ENCODE results near the gene PLCB1. TPM values are rescaled to one million over a fixed set of nuclear protein-coding genes. Genes with fewer than 3 reads are reported as not detected.

PLCB1 gene
- total RNA-seq, 1 donor: 46.5 TPM

- DNase-seq (ENCODE audit: low read depth): peak; percentile 7
- no peak for TF ChIP-seq CTCF (IDR thresholded peaks at IDR 0.05; ENCODE audit: insufficient read depth, low read length)
- H3K4me3 ChIP-seq (ENCODE audit: low read depth, low read length): no peak overlapping the region
Observed at GRCh38 chr20:8530022-8530421, 398.0 kb downstream of the PLCB1 start.

- no peak for DNase-seq (ENCODE audit: low read depth)
- no peak overlapping the region for H3K4me3 ChIP-seq (ENCODE audit: low read depth, low read length)
- TF ChIP-seq CTCF (IDR thresholded peaks at IDR 0.05; ENCODE audit: insufficient read depth, low read length): no peak
Observed at GRCh38 chr20:8532169-8532568, 400.1 kb downstream of the PLCB1 start.

DNA sequence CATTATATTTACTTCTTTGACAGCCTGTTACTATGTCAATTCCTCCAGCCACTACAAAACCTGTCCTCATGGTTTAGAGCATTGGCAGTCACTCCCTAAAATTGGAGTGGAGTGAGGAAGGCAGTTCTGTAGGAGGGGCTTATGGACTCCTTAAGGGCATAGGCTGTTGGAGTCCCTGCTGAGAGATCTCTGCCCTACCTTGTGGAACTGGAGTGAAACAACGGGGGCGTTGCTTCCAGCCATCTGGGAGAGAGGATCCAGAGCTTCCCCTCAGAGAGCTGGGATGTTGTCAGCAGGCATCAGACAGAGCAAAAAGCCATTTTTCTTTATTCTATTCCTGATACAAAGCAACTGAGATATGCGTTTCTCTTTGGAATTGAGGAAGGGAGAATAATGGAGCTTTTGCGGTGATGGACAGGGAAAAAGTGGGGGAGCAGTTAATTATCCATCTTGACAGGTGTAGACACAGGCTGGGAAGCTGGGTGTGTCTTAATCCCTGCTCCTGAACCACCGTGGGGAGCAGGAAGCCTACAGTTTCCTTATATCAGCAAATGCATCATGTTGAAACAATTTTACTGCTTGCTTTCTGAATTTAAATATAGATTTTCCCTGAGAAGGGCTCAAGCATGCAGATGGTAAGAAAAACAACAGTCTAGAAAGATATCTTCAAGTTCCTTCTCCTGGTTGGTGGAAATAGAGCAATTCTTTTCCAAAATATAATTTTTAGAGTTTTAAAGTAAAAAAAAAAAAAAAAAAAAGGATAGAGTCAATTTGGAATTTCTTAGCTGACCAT is 402.5 kb downstream of the PLCB1 start:
- no peak overlapping the region for H3K4me3 ChIP-seq (ENCODE audit: low read depth, low read length)
- DNase-seq (ENCODE audit: low read depth): no peak
- no peak for TF ChIP-seq CTCF (IDR thresholded peaks at IDR 0.05; ENCODE audit: insufficient read depth, low read length)

DNA sequence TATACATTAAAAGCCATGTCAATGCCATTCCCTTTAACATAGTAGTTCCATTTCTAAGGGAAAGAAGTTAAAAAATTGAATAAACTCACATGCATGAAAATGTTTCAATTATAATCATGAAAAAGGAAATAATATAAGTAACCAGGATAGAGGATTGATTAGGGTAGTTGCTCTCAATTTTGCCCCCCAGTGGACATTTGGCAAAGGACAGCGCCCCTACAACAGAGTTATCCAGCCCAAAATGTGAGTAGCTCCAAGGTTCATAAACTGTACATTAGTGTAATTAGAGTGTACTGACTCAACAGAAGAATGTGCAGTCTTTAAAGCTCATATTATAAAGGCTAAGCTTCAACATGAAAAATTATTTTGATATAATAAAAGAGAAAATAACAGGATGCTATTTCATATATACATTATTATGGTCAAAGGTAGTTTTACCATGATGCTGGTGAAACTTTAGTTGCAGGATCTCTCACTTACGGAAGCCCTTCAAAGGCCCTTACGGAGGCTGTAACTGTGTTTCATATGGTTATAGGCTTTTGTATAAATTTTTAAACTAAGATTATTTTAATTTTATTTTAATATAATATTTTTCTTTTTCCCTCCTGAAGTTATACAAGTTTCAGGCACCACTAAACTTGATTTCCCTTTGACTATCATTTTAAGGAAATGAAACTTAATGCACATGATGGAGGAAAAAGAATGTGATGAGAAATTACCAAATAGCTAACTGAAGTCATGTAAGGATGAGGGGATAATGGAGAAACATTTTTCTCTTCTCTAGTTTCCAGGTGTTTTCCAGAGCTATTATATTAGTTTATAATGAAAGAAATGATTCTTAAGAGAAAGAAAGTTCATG is 403.6 kb downstream of the PLCB1 start:
- no peak overlapping the region for H3K4me3 ChIP-seq (ENCODE audit: low read depth, low read length)
- TF ChIP-seq CTCF (IDR thresholded peaks at IDR 0.05; ENCODE audit: insufficient read depth, low read length): peak; percentile 66
- peak; percentile 24 for DNase-seq (ENCODE audit: low read depth)

DNA sequence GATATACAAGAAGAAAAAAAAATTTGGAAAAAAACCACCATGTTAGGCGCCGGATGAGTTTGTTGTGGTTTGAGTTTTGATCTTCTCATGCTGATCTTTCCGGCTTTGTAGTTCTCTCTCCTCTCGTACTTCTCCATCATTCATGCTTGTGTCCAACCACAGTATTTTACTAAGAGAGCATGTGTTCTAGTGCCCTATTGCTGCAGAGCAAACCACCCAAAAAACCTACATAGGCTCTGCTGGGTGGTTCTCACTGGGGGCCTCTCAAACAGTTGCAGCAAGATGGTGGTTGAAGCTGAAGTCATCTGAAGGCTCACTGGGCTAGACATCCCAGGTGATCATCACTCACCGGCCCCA is 404.2 kb downstream of the PLCB1 start:
- no peak for DNase-seq (ENCODE audit: low read depth)
- TF ChIP-seq CTCF (IDR thresholded peaks at IDR 0.05; ENCODE audit: insufficient read depth, low read length): no peak
- no peak overlapping the region for H3K4me3 ChIP-seq (ENCODE audit: low read depth, low read length)

DNA sequence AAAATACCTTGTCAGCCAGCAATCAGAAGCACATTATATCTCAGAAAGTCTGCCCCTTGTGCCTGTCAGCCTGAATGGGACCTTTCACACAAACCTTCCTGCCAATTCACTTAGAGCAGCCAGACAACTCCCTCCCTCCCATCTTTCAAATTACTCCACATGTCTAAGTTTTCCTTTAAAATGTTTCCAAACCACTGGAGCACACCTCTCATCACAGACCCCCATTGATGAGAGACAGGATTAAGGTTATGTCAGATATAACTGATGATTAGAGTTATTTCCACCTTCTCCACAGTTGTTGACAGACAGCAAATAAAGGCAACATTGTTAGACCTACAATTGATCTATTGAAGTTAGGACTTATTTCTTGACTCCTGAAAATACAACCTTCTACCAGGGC is 408.4 kb downstream of the PLCB1 start:
- DNase-seq (ENCODE audit: low read depth): no peak

More for the DNA sequence above, 408.4 kb downstream of the PLCB1 start:
- no peak for TF ChIP-seq CTCF (IDR thresholded peaks at IDR 0.05; ENCODE audit: insufficient read depth, low read length)
- H3K4me3 ChIP-seq (ENCODE audit: low read depth, low read length): no peak overlapping the region
